Astrocyte (in vitro differentiated cells and primary cell): ENCODE results near the gene FGD4. TPM values are rescaled to one million over a fixed set of nuclear protein-coding genes. Genes with fewer than 3 reads are reported as not detected.

Source experiments
- DNase-seq: peaks from one replicate; pipeline ENCODE4 v3.0.0-alpha.2; 2010; ENCODE audit warnings: low read depth
- FAIRE-seq: peaks from 2 replicates; lab custom pipeline; 2011; peaks lifted over from hg19 to GRCh38; lab: Jason Lieb, UNC
- H2AFZ ChIP-seq: 2 replicates; pipeline ENCODE4 v1.6.0; 2012; ENCODE audit warnings: low read depth, low read length, inconsistent platforms
- H3K27ac ChIP-seq: 2 replicates; pipeline ENCODE4 v1.5.1; 2011; ENCODE audit warnings: low read depth, low read length, inconsistent platforms
- H3K27me3 ChIP-seq: 2 replicates; pipeline ENCODE4 v1.6.0; 2011; ENCODE audit warnings: low read length, inconsistent platforms; ENCODE audit not compliant: insufficient read depth
- H3K36me3 ChIP-seq: 2 replicates; pipeline ENCODE4 v1.5.1; 2011; ENCODE audit warnings: low read length, inconsistent platforms; ENCODE audit not compliant: insufficient read depth
- H3K4me1 ChIP-seq: 2 replicates; pipeline ENCODE4 v1.5.1; 2011; ENCODE audit warnings: low read length, inconsistent platforms; ENCODE audit not compliant: insufficient read depth
- H3K4me2 ChIP-seq: 2 replicates; pipeline ENCODE4 v1.6.0; 2012; ENCODE audit warnings: low read length, inconsistent platforms
- H3K4me3 ChIP-seq: 2 replicates; pipeline ENCODE4 v1.5.1; 2011; ENCODE audit warnings: low read depth, mild to moderate bottlenecking, low read length, inconsistent platforms; ENCODE audit not compliant: insufficient read depth
- H3K79me2 ChIP-seq: 2 replicates; pipeline ENCODE4 v1.6.0; 2012; ENCODE audit warnings: mild to moderate bottlenecking, low read length, inconsistent platforms; ENCODE audit not compliant: insufficient read depth
- H3K9ac ChIP-seq: 2 replicates; pipeline ENCODE4 v1.6.0; 2012; ENCODE audit warnings: mild to moderate bottlenecking, low read length, inconsistent platforms
- H3K9me3 ChIP-seq: 2 replicates; pipeline ENCODE4 v1.5.1; 2012; ENCODE audit warnings: low read depth, mild to moderate bottlenecking, low read length, inconsistent platforms; ENCODE audit not compliant: insufficient read depth
- H4K20me1 ChIP-seq: 2 replicates; pipeline ENCODE4 v1.6.0; 2012; ENCODE audit warnings: low read length, inconsistent platforms; ENCODE audit not compliant: insufficient read depth
- H3K27ac Mint-ChIP-seq: one replicate; pipeline ENCODE4 v1.8.0; 2021; ENCODE audit warnings: mild to moderate bottlenecking, mixed read lengths; ENCODE audit not compliant: unreplicated experiment
- H3K27me3 Mint-ChIP-seq: one replicate; pipeline ENCODE4 v1.8.0; 2021; ENCODE audit warnings: low read depth, mixed read lengths; ENCODE audit not compliant: unreplicated experiment
- H3K36me3 Mint-ChIP-seq: one replicate; pipeline ENCODE4 v1.8.0; 2021; ENCODE audit warnings: low read depth, mixed read lengths; ENCODE audit not compliant: unreplicated experiment
- H3K4me1 Mint-ChIP-seq: one replicate; pipeline ENCODE4 v1.8.0; 2021; ENCODE audit warnings: low read depth, mixed read lengths; ENCODE audit not compliant: unreplicated experiment
- H3K4me3 Mint-ChIP-seq: one replicate; pipeline ENCODE4 v1.8.0; 2021; ENCODE audit warnings: mild to moderate bottlenecking, moderate library complexity, mixed read lengths; ENCODE audit not compliant: unreplicated experiment
- H3K9me3 Mint-ChIP-seq: one replicate; pipeline ENCODE4 v1.8.0; 2021; ENCODE audit warnings: mild to moderate bottlenecking, mixed read lengths; ENCODE audit not compliant: unreplicated experiment
- CTCF ChIP-seq: IDR thresholded peaks from 2 replicates; pipeline ENCODE4 v1.5.1; 2011; ENCODE audit warnings: low read depth, mild to moderate bottlenecking, inconsistent platforms, low read length, moderate library complexity; ENCODE audit not compliant: insufficient read depth
- EZH2 ChIP-seq: IDR thresholded peaks from 2 replicates; pipeline ENCODE4 v1.6.1; 2012; ENCODE audit warnings: mild to moderate bottlenecking, low read length, inconsistent platforms; ENCODE audit not compliant: insufficient read depth
- total RNA-seq: library from RNA; stranded (reverse); gene quantifications from 2 replicates; pipeline ENCODE4 v1.2.1, GENCODE V29; 2021

FGD4 gene
- total RNA-seq, 1 donor from 2014 or later: 18.7 TPM

GRCh38 chr12:32369202-32369601, 30.2 kb upstream of the FGD4 start:
- H2AFZ ChIP-seq: no peak overlapping the region
- H3K4me2 ChIP-seq: no peak overlapping the region
- no peak overlapping the region for H3K27ac ChIP-seq
- no peaks in the 10 kb centered on the region for H3K27me3 Mint-ChIP-seq
- H3K4me1 ChIP-seq: peaks cover 4% of the 10 kb centered on the region
- FAIRE-seq (no peak), DNase-seq (no peak)
- no peaks in the 10 kb centered on the region for H3K36me3 ChIP-seq
- no peaks in the 10 kb centered on the region for H3K36me3 Mint-ChIP-seq
- no peaks in the 10 kb centered on the region for H3K9me3 Mint-ChIP-seq
- peak overlapping the region; percentile 66 for H3K27ac Mint-ChIP-seq
- TF ChIP-seq CTCF (no peak), EZH2 (no peak)
- H3K9me3 ChIP-seq: no peaks in the 10 kb centered on the region
- H3K4me3 ChIP-seq: no peak overlapping the region
- H3K4me3 Mint-ChIP-seq: no peak overlapping the region
- no peaks in the 10 kb centered on the region for H4K20me1 ChIP-seq
- H3K4me1 Mint-ChIP-seq: peaks cover 4% of the 10 kb centered on the region
- no peak overlapping the region for H3K9ac ChIP-seq
- H3K27me3 ChIP-seq: no peaks in the 10 kb centered on the region
- no peaks in the 10 kb centered on the region for H3K79me2 ChIP-seq

GRCh38 chr12:32377344-32378055, 21.9 kb upstream of the FGD4 start:
- Mint-ChIP-seq H3K9me3 (no peaks in the 10 kb centered on the region), H3K27me3 (no peaks in the 10 kb centered on the region), H3K4me3 (no peak overlapping the region), H3K4me1 (peaks cover 2% of the 10 kb centered on the region), H3K27ac (no peak overlapping the region), H3K36me3 (no peaks in the 10 kb centered on the region)
- Histone ChIP-seq H3K9me3 (no peaks in the 10 kb centered on the region), H3K4me1 (no peaks in the 10 kb centered on the region), H3K9ac (no peak overlapping the region), H3K27me3 (no peaks in the 10 kb centered on the region), H2AFZ (no peak overlapping the region), H3K4me2 (no peak overlapping the region), H4K20me1 (no peaks in the 10 kb centered on the region), H3K36me3 (no peaks in the 10 kb centered on the region), H3K27ac (no peak overlapping the region), H3K79me2 (no peaks in the 10 kb centered on the region), H3K4me3 (no peak overlapping the region)
- FAIRE-seq: no peak
- no peak for DNase-seq
- no peak for TF ChIP-seq EZH2
- no peak for TF ChIP-seq CTCF

- no peaks in the 10 kb centered on the region for H3K9me3 Mint-ChIP-seq
- no peak overlapping the region for H3K9ac ChIP-seq
- TF ChIP-seq EZH2 (no peak), CTCF (no peak)
- no peaks in the 10 kb centered on the region for H3K27me3 ChIP-seq
- H3K4me3 ChIP-seq: no peak overlapping the region
- peaks cover 2% of the 10 kb centered on the region for H3K4me1 Mint-ChIP-seq
- H3K36me3 ChIP-seq: no peaks in the 10 kb centered on the region
- no peak overlapping the region for H3K4me2 ChIP-seq
- no peaks in the 10 kb centered on the region for H3K9me3 ChIP-seq
- no peaks in the 10 kb centered on the region for H3K4me1 ChIP-seq
- H4K20me1 ChIP-seq: no peaks in the 10 kb centered on the region
- H3K79me2 ChIP-seq: no peaks in the 10 kb centered on the region
- DNase-seq (no peak), FAIRE-seq (no peak)
- no peak overlapping the region for H2AFZ ChIP-seq
- H3K27ac ChIP-seq: no peak overlapping the region
- no peak overlapping the region for H3K4me3 Mint-ChIP-seq
- H3K27me3 Mint-ChIP-seq: no peaks in the 10 kb centered on the region
- H3K27ac Mint-ChIP-seq: no peak overlapping the region
- no peaks in the 10 kb centered on the region for H3K36me3 Mint-ChIP-seq
Observed at GRCh38 chr12:32379213-32379612, 20.1 kb upstream of the FGD4 start.
